Measurements from ENCODE around the gene SIM1.

Gene SIM1

DNA sequence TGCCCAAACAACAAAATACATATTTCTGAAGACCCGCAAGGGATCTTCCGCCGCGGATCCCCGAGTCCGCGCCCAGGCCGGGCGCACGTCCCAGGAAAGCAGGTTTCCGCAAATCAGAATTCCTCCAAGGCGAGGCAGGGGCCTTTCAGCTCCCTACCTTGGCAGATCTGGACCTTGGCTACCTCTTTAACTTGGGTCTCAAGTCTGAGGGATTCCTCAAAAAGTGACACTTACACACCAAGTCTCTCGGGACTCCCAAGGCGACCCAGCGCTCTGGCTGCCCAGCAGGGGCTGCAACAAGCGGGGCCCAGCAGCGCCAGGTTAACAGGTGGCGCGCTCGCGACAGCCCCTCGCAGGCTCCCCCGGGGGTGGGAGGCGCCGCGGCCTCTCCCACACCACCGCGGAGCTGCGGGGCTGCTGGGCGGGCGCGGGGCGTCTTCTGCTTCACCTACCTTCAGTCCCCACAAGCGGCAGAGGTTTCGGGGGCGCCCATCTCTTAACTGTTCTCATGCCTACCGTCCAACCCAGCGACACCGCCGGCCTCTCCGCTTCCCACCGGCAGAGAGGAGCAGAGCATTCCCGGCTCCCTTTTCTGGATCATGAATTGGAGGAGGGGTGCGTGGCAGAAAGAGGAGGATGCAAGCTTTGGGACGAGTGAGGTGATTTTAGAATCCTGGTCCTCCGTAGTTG, 414 bp downstream of the SIM1 start:
- H3K4me3 ChIP-seq (ENCODE audit: low read length) = peak overlapping the region; percentile 32; the same call in 1 of the 2 replicates
- no peak for TF ChIP-seq ZNF274 (IDR thresholded peaks at IDR 0.05; ENCODE audit: low read depth, low read length)

DNA sequence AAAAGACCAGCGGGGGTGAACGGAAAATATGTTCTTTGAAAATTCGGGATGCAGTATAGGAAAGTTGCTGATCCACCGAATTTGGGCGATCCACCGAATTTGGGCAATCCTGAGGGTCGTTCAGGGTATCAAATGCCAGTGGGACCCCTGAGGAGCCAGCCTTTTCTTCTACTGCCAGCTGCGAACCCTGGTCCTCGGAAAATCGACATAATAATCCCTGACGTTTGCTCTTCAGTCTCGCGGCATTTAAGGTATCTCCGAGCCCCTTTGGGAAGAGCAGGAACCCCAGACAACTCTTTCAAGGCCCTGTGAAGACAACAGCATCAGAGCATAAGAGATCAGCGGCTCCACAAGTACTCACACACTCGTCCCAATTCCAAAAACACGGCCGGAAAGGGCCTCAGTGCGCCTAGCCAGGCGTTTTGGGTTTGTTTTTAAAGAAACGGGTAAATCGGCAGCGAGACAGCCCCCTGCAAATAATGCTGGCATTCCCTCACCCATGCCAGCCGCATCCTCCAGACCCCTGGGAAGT, 1.0 kb downstream of the SIM1 start:
- H3K4me3 ChIP-seq (ENCODE audit: low read length) = peak overlapping the region; percentile 14; the same call in 1 of the 2 replicates
- TF ChIP-seq ZNF274 (IDR thresholded peaks at IDR 0.05; ENCODE audit: low read depth, low read length) = no peak

DNA sequence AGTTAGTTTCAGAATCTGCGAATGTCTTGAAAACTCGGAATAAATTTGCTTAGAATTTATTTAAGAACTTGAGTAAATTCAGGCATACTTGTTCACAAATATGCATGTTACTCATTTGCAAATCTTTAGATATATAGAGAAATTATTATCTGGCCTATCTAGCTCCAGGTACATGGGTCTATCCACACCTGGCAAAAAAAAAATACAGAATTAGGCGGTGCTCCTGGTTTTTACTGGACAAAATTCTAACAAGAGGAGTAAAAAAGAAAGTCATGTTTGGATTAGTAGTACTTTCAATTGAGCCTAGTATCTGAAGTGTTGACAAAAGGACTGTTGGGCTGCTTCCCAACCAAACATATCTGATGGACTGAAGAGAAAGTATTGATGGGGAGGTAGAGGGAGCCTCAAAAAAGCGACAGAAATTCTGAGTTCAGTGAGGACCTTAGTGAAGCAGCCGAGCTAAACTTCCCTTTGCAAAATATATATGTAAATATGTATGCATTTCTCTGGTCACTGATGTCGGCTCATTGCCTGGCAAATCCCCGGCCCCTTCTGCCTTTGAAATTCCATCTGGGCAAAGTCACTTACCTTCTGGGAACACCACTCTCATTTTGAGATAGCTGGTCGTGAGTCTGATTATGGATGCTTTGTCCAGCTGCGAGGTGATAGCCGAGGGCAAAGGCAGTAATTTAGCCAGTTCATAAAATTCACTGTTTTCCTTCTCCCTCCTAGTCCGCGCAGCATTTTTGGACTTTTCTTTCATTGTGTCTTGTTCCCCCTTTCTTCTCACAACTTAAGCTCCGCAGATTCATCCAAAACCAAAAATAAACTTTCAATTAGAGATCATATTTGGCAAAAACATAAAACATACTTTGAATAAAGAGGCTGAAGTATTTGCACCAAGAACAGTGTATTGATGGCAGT, 1.8 kb downstream of the SIM1 start:
- no peak for TF ChIP-seq ZNF274 (IDR thresholded peaks at IDR 0.05; ENCODE audit: low read depth, low read length)
- H3K4me3 ChIP-seq (ENCODE audit: low read length) = peak overlapping the region; percentile 14; the same call in 1 of the 2 replicates

DNA sequence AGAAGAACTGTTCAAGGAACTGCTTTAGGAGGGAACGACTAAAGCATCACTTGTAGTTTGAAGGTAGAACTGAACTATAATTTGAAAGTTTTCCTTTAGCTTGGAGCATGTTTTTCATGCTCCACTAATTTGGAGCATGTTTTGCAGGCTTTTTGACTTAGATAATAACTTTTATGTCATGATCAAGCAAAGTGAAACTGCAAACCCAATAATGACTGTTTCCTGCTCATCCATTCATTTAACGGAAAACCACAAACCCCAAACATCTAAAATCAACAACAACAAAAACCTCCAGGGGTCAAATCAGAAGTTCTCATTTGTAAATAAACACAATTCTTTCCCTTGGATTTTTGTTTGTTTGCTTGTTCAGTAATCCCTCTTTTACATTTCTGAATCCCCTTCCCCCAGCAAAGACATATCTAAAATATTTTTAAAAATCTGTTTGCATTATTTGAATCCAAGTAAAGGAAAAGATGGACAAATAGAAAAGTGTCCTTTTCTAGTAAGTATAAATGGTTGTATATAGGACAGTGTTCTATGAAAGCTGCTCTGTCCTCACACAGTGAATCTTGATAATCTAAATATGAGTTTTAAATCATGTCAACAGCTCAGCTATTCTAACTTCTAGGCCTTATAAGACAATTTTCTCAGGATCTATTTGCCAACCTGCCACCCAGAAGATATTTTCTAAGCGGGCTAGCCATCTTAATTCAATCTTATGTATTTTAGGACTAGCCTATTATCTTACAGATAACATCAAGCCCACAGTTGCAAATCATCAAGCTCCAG, 2.6 kb downstream of the SIM1 start:
- no peak for TF ChIP-seq ZNF274 (IDR thresholded peaks at IDR 0.05; ENCODE audit: low read depth, low read length)
- no peak overlapping the region; the same call in 1 of the 2 replicates for H3K4me3 ChIP-seq (ENCODE audit: low read length)

DNA sequence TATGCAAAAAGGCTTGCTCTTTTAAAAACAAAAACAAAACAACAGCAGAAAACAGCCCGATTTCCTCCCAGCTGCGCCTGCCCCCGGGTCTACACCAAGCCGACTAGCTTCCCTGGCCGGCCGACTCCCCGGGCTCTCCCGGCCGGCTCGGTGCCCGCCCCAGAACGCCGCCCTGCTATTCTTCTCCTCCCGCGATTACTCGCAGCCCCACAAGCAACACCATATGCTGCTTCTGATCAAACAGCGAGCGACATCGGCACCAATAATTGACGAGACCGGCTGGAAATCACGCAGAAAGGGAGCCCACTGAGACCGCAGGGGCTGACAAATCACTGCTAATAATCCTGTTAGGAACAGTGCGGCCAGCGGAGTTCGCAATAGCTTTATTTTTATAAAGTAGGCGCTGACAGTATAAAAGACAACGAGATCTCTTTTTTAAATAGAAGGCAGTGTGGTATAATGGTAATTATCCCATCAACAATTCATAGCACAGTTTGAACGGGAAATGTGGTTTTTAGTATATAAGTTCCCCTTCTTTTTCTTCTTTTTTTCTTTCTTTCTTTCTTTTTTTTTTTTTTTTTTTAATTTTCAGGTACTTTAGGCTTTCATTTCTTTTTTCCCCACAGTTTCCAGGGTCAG, 3.3 kb downstream of the SIM1 start:
- H3K4me3 ChIP-seq (ENCODE audit: low read length) = peak overlapping the region; percentile 34; the same call in 1 of the 2 replicates
- no peak for TF ChIP-seq ZNF274 (IDR thresholded peaks at IDR 0.05; ENCODE audit: low read depth, low read length)

DNA sequence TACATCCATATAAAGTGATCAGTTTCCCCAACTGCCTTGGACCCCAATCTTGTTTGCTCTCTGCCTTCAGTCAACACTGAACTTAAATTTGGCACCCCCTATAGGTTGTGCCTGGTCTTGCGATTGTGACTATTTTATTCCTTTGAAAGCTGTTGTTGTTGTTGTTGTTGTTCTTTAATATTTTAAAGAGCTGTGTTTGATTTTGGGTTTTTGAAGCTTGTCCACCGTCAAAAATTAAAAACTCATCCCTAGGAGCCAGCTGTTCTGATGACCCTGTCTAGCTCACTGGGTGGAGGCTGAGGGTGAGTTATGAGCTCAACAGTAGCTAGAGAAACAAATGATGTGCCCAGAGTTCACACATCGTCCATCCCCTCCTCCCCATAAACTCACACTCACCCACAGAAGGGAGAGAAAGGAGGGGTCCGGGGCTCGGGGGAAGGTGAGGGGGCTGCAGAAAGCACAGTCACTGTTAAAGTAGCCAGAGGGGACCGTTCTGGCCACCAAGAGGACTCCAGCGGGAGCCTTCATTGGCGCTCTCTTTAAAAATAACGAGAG, 4.0 kb downstream of the SIM1 start:
- no peak overlapping the region; the same call in 1 of the 2 replicates for H3K4me3 ChIP-seq (ENCODE audit: low read length)

DNA sequence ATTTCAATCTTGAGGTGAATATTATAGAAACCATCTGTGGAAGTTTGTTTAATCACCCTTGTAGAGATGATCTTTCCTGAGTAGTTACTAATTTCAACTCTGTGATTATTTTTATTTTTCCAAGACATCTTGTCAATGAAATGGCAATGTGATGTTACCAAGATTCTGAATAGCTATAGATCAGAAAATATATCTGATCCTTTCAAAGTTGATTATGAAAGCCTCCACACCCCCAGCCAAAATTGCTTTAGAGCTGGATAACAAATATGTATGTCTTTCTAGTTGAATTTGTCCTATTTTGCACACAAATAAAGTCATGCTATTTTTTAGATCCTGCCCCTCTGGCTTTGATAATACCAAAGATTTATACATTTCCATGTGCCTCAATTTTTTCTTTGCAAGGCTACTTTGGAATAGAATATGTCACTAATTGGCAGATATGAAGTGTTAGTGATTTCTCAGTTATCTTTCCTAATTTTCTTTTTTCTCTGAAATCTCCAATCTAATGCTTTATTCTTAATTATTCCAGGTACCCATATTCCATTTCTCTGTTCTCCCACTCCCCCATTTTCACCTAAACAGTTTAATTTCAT, 5.0 kb downstream of the SIM1 start:
- no peak overlapping the region for H3K4me3 ChIP-seq (ENCODE audit: low read length)
- no peak for TF ChIP-seq ZNF274 (IDR thresholded peaks at IDR 0.05; ENCODE audit: low read depth, low read length)

More for the DNA sequence above, 4.0 kb downstream of the SIM1 start:
- no peak for TF ChIP-seq ZNF274 (IDR thresholded peaks at IDR 0.05; ENCODE audit: low read depth, low read length)

DNA sequence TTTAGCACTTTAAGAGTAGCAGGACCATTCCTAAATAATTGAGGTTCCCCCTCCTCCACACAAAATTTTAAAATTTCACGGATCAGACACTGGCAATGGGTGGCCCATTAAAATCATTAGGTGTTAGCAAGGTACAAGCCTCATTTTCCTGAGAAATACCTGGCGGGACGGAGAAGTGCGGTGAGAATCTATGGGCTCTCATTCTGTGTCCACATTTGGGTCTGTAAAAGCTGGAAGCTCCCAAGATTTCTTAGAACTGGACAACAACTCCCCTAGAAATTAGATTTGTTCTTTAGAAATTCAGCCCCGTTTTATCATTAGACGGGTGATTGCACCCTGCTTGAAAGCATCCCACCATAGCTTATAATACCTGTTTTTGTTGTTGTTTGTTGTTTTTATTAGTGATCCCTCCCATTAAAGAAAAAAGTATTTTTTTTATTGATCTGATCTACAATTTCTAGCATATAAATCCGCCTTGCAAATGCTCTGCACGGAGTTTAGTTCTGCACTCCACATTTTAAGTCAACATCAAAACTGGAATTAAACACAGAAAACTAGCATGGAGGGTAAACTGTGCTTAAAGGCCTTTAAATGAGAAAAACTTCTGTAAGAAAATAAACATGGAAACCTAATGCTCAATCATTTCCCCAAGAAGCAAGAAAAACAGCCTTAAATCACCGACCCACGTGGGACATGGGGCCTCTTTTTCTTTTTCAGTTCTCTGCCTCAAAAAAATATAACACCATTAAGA, 5.7 kb downstream of the SIM1 start:
- TF ChIP-seq ZNF274 (IDR thresholded peaks at IDR 0.05; ENCODE audit: low read depth, low read length) = no peak
- H3K4me3 ChIP-seq (ENCODE audit: low read length) = no peak overlapping the region

DNA sequence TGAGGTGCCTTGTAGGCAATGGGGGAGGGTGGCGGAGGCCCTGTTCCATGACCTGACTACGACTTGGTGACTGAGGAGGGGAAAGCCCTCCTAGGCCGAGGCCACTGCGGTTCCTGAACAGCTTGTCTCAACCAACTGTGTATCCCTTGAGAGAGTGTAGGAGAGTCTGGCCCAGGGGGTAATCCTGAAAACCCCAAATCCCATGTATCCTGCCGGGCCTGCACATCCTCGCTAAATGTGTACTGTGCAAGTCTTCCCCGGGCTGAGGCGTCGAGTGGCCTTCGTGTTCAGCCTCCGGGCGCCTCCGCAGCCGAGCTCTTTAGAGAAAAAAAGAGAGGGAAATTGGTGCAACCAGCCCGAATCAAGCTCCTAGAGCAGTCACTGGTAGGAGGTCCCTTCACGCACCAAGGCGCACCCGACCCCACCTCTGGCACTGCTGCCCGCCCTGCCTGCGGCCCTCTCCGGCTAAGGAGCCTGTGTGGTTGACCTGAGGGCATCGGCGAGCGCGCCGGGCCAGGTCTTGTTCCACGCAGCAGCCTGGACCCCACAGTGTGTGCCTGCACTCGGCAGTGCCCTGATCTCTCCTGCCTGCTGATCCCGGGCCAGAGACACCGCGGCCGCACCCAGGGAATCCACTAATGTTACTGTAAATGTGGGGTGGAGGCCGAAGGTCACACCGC, 7.3 kb downstream of the SIM1 start:
- TF ChIP-seq ZNF274 (IDR thresholded peaks at IDR 0.05; ENCODE audit: low read depth, low read length) = no peak
- H3K4me3 ChIP-seq (ENCODE audit: low read length) = no peak overlapping the region

DNA sequence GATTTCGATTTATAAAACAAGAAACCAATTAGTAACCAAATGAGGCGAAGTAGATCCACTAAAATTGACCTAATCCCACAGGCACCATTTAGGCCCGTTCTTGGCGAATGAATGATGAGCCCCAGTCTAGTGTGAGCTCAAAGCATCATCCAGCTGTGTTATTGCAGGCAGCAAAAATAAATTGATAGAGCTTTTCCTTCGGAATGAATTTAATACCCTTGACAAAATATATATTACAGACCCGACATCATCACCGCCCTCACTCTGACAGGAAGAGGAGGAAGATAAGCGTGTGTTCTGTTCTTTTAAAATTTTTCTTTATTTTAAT, 7.8 kb downstream of the SIM1 start:
- no peak overlapping the region for H3K4me3 ChIP-seq (ENCODE audit: low read length)
- TF ChIP-seq ZNF274 (IDR thresholded peaks at IDR 0.05; ENCODE audit: low read depth, low read length) = no peak

DNA sequence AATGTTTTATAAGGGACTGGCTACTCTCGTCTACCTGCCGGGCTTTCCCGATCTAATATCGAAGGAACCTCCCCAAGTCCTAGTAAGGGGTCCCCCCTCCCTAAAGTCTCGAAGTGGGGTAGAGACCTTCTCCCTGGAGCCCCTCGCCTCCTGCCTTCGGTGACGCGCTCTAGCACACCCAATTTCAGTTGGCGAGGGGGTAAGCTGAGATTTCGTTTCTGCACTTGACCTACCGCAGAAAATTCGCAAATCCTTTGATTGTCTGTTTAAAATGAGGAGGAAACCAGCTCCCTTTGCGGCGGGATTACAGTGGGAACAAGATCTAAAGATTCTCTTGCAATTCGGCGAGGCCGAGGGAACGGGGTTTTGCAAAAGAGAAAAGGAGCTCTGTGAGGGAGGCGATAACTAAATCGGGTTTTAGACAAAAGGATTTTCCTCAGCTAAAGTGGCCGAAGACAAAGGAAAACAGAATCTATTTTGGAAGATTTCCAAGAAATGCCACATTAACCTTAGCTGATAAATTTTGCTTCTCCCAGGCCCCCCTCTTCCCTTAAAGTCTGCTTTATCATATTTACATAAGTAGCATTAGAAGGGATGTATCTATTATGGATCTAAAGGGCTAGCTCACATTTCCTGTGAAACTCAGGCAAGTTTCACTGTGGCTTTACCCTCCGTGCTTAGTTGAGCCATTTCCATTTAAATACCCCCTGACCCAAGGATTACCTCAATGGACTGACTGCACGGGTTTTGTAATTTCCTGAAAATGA, 8.4 kb downstream of the SIM1 start:
- H3K4me3 ChIP-seq (ENCODE audit: low read length) = no peak overlapping the region; the same call in 1 of the 2 replicates
- TF ChIP-seq ZNF274 (IDR thresholded peaks at IDR 0.05; ENCODE audit: low read depth, low read length) = no peak
